HL-60 (cell line): ENCODE data around the gene FAM221B.

Experiments used
- DNase-seq, 2 experiments: peaks; one replicate each; pipeline ENCODE4 v3.0.0-alpha.2; 2010 to 2020; ENCODE audit warnings: low read depth in 1 of 2, low spot score in 1 of 2
- H3K27ac ChIP-seq: fragments of 250-450 bp; sonication (Bioruptor Pico); replicated peaks from 2 replicates; pipeline ENCODE4 v1.5.1; 2020; ENCODE audit warnings: mild to moderate bottlenecking, moderate library complexity
- H3K27me3 ChIP-seq: fragments of 250-450 bp; sonication (Bioruptor Pico); 2 replicates; pipeline ENCODE4 v1.5.1; 2021; ENCODE audit warnings: mild to moderate bottlenecking, moderate library complexity; ENCODE audit not compliant: insufficient read depth, poor library complexity, severe bottlenecking
- H3K4me3 ChIP-seq: replicated peaks from 2 replicates; pipeline ENCODE4 v1.5.1; 2011; ENCODE audit warnings: mild to moderate bottlenecking, control low read depth, low read length; ENCODE audit not compliant: insufficient read depth
- CTCF ChIP-seq: IDR thresholded peaks from one replicate; pipeline ENCODE4 v1.5.1; 2011; ENCODE audit warnings: low read length, control low read depth, inconsistent platforms; ENCODE audit not compliant: insufficient read depth
- GABPA ChIP-seq: IDR thresholded peaks from 2 replicates; pipeline ENCODE4 v1.6.1; 2012; ENCODE audit warnings: low read depth
- POLR2AphosphoS5 ChIP-seq: IDR thresholded peaks from 2 replicates; pipeline ENCODE4 v1.6.1; 2012; ENCODE audit warnings: low read depth
- REST ChIP-seq: IDR thresholded peaks from 2 replicates; pipeline ENCODE4 v1.6.1; 2012; ENCODE audit warnings: low read depth; ENCODE audit not compliant: insufficient replicate concordance
- SPI1 ChIP-seq: IDR thresholded peaks from 2 replicates; pipeline ENCODE4 v1.6.1; 2012; ENCODE audit warnings: low read depth, mild to moderate bottlenecking, borderline replicate concordance

FAM221B gene

GRCh38 chr9:35810122-35810521 lies 18.4 kb downstream of the FAM221B start:
- no peaks in the 10 kb centered on the region for H3K27me3 ChIP-seq
- TF ChIP-seq CTCF (no peak), SPI1 (no peak)
- no peak overlapping the region for H3K4me3 ChIP-seq
- H3K27ac ChIP-seq = no peak overlapping the region
- DNase-seq = no peak

GRCh38 chr9:35808433-35808832 lies 20.1 kb downstream of the FAM221B start:
- no peak for DNase-seq
- Histone ChIP-seq H3K4me3 (no peak overlapping the region), H3K27me3 (no peaks in the 10 kb centered on the region), H3K27ac (no peak overlapping the region)
- TF ChIP-seq POLR2AphosphoS5 (no peak), GABPA (no peak), REST (no peak), SPI1 (no peak), CTCF (no peak)

GRCh38 chr9:35806101-35806500 lies 22.4 kb downstream of the FAM221B start:
- TF ChIP-seq CTCF (no peak), SPI1 (no peak), POLR2AphosphoS5 (no peak), GABPA (no peak), REST (no peak)
- Histone ChIP-seq H3K4me3 (no peak overlapping the region), H3K27ac (no peak overlapping the region), H3K27me3 (no peaks in the 10 kb centered on the region)
- no peak for DNase-seq

- H3K27ac ChIP-seq = no peak overlapping the region
- no peak overlapping the region for H3K4me3 ChIP-seq
- DNase-seq = no peak
- no peaks in the 10 kb centered on the region for H3K27me3 ChIP-seq
- TF ChIP-seq REST = no peak
- no peak for TF ChIP-seq POLR2AphosphoS5
- TF ChIP-seq GABPA = no peak
- TF ChIP-seq SPI1 = no peak
- TF ChIP-seq CTCF = no peak
Observed at GRCh38 chr9:35801328-35802128, 27.0 kb downstream of the FAM221B start.
